ENCODE results near the gene HEATR1. TPM values are rescaled to one million over a fixed set of nuclear protein-coding genes. Genes with fewer than 3 reads are reported as not detected.

HEATR1 gene
- total and polyA plus RNA-seq, 2 donors = 7.1 to 17.7 TPM

DNA sequence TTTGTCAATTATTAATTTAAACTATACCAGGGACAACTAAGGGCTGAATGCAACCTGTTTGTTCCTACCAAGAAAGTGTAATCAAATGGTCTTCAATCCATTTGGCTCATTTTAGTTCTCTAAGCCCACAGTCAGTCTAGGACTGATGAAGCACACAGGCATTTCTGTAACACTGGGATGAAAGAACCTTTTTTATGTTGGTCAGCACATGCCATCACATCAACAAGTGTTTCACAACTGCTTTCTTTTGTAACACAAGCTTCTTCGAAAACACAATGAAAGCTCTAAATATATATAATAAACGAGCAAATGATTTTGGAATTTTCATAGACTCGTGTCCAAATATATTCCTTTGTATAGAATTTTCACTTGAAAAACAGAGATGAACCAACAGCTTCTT is 28.8 kb downstream of the HEATR1 start:
- H3K9me3 ChIP-seq (ENCODE audit: control insufficient read depth in 2 of 2, insufficient read depth in 1 of 2, low read length in 1 of 2) = no peaks in the 10 kb centered on the region
- no peaks in the 10 kb centered on the region for H3K27me3 ChIP-seq (ENCODE audit: control insufficient read depth in 2 of 2, insufficient read depth in 1 of 2, low read length in 1 of 2)
- no peak overlapping the region for H3K27ac ChIP-seq (ENCODE audit: low read depth in 1 of 2, low read length in 1 of 2)
- H3K36me3 ChIP-seq (ENCODE audit: control insufficient read depth in 2 of 2, insufficient read depth in 2 of 2, low read length in 1 of 2) = peaks cover 10 to 56% of the 10 kb centered on the region in 2 donors
- H3K4me1 ChIP-seq (ENCODE audit: control insufficient read depth in 2 of 2, insufficient read depth in 2 of 2, low read length in 2 of 2) = no peaks in the 10 kb centered on the region
- no peak overlapping the region for H3K4me3 ChIP-seq (ENCODE audit: low read length in 2 of 2)
- WGBS = 98% methylated on average over 3 of the region's 3 CpGs
- DNase-seq (ENCODE audit: low read depth in 6 of 9, low spot score in 9 of 9) = no peak

DNA sequence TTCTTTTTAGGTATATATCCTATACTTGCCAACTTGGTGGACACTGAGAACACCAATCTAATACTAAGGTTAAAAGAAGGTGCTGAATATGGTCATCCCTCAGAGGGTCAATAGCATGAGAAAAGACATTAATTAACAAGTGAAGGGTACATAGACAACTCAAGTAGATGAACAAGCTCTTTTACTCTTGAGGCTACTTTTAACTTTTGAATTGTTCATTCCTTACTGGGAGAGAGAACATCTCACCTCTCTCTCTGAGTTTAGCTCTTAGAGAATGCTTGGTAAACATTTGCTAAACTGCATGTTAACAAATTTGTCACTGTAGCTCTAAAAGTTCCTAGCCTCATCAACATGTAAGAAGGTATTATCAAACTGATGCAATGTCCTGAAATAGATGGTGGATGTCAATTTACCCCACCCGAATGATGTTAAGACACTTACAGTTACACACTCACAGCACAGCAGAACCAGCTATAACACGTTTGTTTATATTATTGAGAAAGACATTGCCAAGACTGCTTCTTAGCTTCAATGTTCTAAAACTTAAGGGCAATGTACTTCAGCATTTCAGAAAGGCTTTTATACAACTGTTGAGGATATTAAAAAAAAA is 35.9 kb downstream of the HEATR1 start:
- WGBS = 96% methylated on average over 2 of the region's 2 CpGs
- Histone ChIP-seq H3K36me3 (ENCODE audit: control insufficient read depth in 2 of 2, insufficient read depth in 2 of 2, low read length in 1 of 2) (peaks cover 29 to 71% of the 10 kb centered on the region in 2 donors), H3K9me3 (ENCODE audit: control insufficient read depth in 2 of 2, insufficient read depth in 1 of 2, low read length in 1 of 2) (no peaks in the 10 kb centered on the region), H3K27me3 (ENCODE audit: control insufficient read depth in 2 of 2, insufficient read depth in 1 of 2, low read length in 1 of 2) (no peaks in the 10 kb centered on the region), H3K4me3 (ENCODE audit: low read length in 2 of 2) (no peak overlapping the region), H3K4me1 (ENCODE audit: control insufficient read depth in 2 of 2, insufficient read depth in 2 of 2, low read length in 2 of 2) (no peaks in the 10 kb centered on the region), H3K27ac (ENCODE audit: low read depth in 1 of 2, low read length in 1 of 2) (no peak overlapping the region)
- DNase-seq (ENCODE audit: low read depth in 6 of 9, low spot score in 9 of 9) = no peak

DNA sequence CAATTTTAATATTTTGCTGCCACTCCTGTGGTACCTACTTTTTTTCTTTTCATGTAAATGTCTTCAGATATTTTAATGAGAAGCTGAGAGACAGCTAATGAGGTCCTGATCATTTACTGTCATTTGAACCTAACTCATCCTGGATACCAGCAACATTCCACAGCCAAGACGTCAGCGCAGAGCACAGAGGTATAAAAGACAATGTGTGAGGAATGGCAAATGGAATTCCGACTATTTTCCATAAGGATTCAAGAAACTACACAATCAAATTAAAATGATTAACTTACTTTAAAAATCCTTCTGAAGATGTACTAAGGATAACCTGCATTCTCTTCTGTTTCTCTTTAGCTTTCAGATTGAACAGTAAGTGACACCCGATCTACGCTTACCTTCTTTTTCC is 38.8 kb downstream of the HEATR1 start:
- Histone ChIP-seq H3K27ac (ENCODE audit: low read depth in 1 of 2, low read length in 1 of 2) (no peak overlapping the region), H3K9me3 (ENCODE audit: control insufficient read depth in 2 of 2, insufficient read depth in 1 of 2, low read length in 1 of 2) (no peaks in the 10 kb centered on the region), H3K27me3 (ENCODE audit: control insufficient read depth in 2 of 2, insufficient read depth in 1 of 2, low read length in 1 of 2) (no peaks in the 10 kb centered on the region), H3K36me3 (ENCODE audit: control insufficient read depth in 2 of 2, insufficient read depth in 2 of 2, low read length in 1 of 2) (peaks cover 26 to 60% of the 10 kb centered on the region in 2 donors), H3K4me1 (ENCODE audit: control insufficient read depth in 2 of 2, insufficient read depth in 2 of 2, low read length in 2 of 2) (no peaks in the 10 kb centered on the region), H3K4me3 (ENCODE audit: low read length in 2 of 2) (no peak overlapping the region)
- DNase-seq (ENCODE audit: low read depth in 6 of 9, low spot score in 9 of 9) = no peak
- 97% methylated on average over 5 of the region's 5 CpGs for WGBS

DNA sequence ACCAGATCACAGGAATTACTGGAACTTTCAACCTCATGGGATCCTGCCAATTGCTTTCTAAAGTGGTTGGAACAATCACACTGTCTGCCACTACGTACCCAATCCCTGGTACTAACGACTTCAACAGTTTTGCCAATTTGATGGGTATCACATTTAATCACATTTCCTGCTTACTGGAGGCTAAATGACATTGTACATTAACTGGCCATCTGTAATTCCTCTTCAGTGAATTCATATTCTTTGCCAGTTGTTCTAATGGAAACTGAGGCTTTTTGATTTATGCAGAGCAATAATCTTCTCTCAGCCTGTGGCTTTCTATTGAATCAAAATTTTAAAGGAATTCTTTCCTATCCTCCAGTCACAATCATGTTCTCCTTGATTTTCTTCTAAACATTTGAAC is 42.3 kb downstream of the HEATR1 start:
- WGBS = over 99% methylated on average over 2 of the region's 2 CpGs

DNA sequence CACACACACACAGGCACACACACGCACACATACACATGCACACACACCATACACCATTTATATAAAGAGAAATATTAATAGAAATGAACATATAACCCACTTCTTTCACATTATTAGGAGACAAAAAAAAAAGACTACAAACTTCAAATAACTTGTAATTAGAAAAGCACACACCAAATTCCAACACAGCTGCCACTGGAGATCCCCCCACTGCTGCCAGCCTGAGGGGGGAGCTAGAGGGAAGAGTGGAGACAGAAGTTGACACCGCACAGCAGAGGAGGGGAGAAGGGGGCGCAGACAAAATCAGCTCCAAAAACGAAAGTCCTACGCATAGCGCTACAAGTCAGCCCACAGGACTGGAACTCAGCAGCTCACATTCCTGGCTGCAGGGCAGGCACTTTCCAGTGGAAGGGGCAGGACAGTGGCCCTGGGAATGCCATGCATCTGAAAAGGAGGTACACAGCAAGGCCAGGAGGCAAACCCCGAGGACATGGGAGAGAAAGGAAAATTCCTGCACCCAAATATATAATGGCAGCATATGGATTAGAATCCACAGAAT is 44.0 kb downstream of the HEATR1 start:
- WGBS = 96% methylated on average over 7 of the region's 7 CpGs
- peaks cover 58 to 76% of the 10 kb centered on the region in 2 donors for H3K36me3 ChIP-seq (ENCODE audit: control insufficient read depth in 2 of 2, insufficient read depth in 2 of 2, low read length in 1 of 2)
- no peak overlapping the region for H3K4me3 ChIP-seq (ENCODE audit: low read length in 2 of 2)
- H3K9me3 ChIP-seq (ENCODE audit: control insufficient read depth in 2 of 2, insufficient read depth in 1 of 2, low read length in 1 of 2) = no peaks in the 10 kb centered on the region
- no peak overlapping the region for H3K27ac ChIP-seq (ENCODE audit: low read depth in 1 of 2, low read length in 1 of 2)
- H3K27me3 ChIP-seq (ENCODE audit: control insufficient read depth in 2 of 2, insufficient read depth in 1 of 2, low read length in 1 of 2) = no peaks in the 10 kb centered on the region
- H3K4me1 ChIP-seq (ENCODE audit: control insufficient read depth in 2 of 2, insufficient read depth in 2 of 2, low read length in 2 of 2) = no peaks in the 10 kb centered on the region
- DNase-seq (ENCODE audit: low read depth in 6 of 9, low spot score in 9 of 9) = no peak

More for the DNA sequence above, 42.3 kb downstream of the HEATR1 start:
- no peaks in the 10 kb centered on the region for H3K27me3 ChIP-seq (ENCODE audit: control insufficient read depth in 2 of 2, insufficient read depth in 1 of 2, low read length in 1 of 2)
- no peaks in the 10 kb centered on the region for H3K4me1 ChIP-seq (ENCODE audit: control insufficient read depth in 2 of 2, insufficient read depth in 2 of 2, low read length in 2 of 2)
- no peaks in the 10 kb centered on the region for H3K9me3 ChIP-seq (ENCODE audit: control insufficient read depth in 2 of 2, insufficient read depth in 1 of 2, low read length in 1 of 2)
- H3K4me3 ChIP-seq (ENCODE audit: low read length in 2 of 2) = no peak overlapping the region
- H3K27ac ChIP-seq (ENCODE audit: low read depth in 1 of 2, low read length in 1 of 2) = no peak overlapping the region
- H3K36me3 ChIP-seq (ENCODE audit: control insufficient read depth in 2 of 2, insufficient read depth in 2 of 2, low read length in 1 of 2) = peaks cover 57 to 75% of the 10 kb centered on the region in 2 donors
- no peak for DNase-seq (ENCODE audit: low read depth in 6 of 9, low spot score in 9 of 9)

DNA sequence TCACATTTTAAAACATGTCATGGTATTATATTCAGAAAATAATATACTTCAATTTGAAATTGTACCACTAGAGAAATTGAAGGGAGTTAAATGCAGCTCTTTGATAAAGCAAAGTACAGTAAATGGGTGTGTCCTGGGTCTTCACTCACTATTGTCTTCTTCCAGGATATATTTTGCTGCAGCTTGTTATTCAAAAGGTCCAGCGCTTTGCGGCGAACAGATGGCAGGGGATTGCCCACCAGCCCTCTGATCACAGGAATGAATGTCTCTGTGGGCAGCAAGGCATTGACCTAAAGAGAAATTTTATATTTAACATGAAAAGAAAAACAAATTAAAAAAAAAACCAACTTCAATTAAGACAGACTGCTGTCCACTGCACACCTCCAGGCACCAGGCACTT is 45.5 kb downstream of the HEATR1 start:
- Histone ChIP-seq H3K4me3 (ENCODE audit: low read length in 2 of 2) (no peak overlapping the region), H3K27ac (ENCODE audit: low read depth in 1 of 2, low read length in 1 of 2) (no peak overlapping the region), H3K36me3 (ENCODE audit: control insufficient read depth in 2 of 2, insufficient read depth in 2 of 2, low read length in 1 of 2) (peaks cover 54 to 71% of the 10 kb centered on the region in 2 donors), H3K9me3 (ENCODE audit: control insufficient read depth in 2 of 2, insufficient read depth in 1 of 2, low read length in 1 of 2) (no peaks in the 10 kb centered on the region), H3K27me3 (ENCODE audit: control insufficient read depth in 2 of 2, insufficient read depth in 1 of 2, low read length in 1 of 2) (no peaks in the 10 kb centered on the region), H3K4me1 (ENCODE audit: control insufficient read depth in 2 of 2, insufficient read depth in 2 of 2, low read length in 2 of 2) (no peaks in the 10 kb centered on the region)
- DNase-seq (ENCODE audit: low read depth in 6 of 9, low spot score in 9 of 9) = no peak
- 98% methylated on average over 3 of the region's 3 CpGs for WGBS

DNA sequence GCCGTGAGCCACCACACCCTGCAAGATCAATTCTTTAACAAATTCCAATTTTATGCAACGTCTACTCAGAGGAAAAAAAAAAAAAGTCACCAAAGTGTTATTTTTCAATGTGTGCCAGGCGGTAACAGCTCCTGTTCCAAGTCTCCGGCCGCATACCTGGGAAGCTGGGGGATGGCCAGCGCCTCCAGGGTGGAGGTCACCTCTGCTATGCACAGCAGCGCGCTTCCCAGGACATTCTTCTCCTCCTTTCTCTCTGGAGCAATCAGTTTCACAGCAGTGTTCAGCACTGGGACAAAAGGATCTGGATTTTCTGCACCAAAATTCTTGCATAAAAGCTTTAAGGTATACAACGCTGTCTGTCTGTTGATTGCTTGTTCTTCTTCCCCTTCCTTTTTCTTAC is 46.2 kb downstream of the HEATR1 start:
- no peaks in the 10 kb centered on the region for H3K4me1 ChIP-seq (ENCODE audit: control insufficient read depth in 2 of 2, insufficient read depth in 2 of 2, low read length in 2 of 2)
- no peaks in the 10 kb centered on the region for H3K9me3 ChIP-seq (ENCODE audit: control insufficient read depth in 2 of 2, insufficient read depth in 1 of 2, low read length in 1 of 2)
- H3K36me3 ChIP-seq (ENCODE audit: control insufficient read depth in 2 of 2, insufficient read depth in 2 of 2, low read length in 1 of 2) = peaks cover 55 to 75% of the 10 kb centered on the region in 2 donors
- DNase-seq (ENCODE audit: low read depth in 6 of 9, low spot score in 9 of 9) = no peak
- no peak overlapping the region for H3K27ac ChIP-seq (ENCODE audit: low read depth in 1 of 2, low read length in 1 of 2)
- H3K4me3 ChIP-seq (ENCODE audit: low read length in 2 of 2) = no peak overlapping the region
- no peaks in the 10 kb centered on the region for H3K27me3 ChIP-seq (ENCODE audit: control insufficient read depth in 2 of 2, insufficient read depth in 1 of 2, low read length in 1 of 2)
- 97% methylated on average over 9 of the region's 9 CpGs for WGBS

DNA sequence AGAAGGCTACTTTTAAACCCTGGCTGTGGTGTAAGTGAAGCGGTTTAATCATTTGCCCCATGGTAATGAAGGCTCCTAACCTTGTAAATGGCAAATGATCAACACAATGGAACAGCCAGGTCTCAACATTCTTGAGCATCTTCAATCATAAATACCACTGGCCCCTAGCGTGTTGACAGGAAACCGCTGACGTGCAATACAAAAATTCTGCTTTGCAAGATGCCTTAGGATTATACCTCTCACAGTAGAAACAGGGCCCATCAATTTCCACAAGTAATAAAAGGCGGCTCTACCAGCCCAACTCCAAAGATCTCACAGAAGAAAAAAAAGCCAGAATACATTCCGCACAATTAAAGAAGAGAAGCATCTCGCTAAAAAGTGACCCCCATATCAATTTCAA is 47.7 kb downstream of the HEATR1 start:
- Histone ChIP-seq H3K9me3 (ENCODE audit: control insufficient read depth in 2 of 2, insufficient read depth in 1 of 2, low read length in 1 of 2) (no peaks in the 10 kb centered on the region), H3K4me1 (ENCODE audit: control insufficient read depth in 2 of 2, insufficient read depth in 2 of 2, low read length in 2 of 2) (no peaks in the 10 kb centered on the region), H3K27me3 (ENCODE audit: control insufficient read depth in 2 of 2, insufficient read depth in 1 of 2, low read length in 1 of 2) (no peaks in the 10 kb centered on the region), H3K27ac (ENCODE audit: low read depth in 1 of 2, low read length in 1 of 2) (no peak overlapping the region), H3K4me3 (ENCODE audit: low read length in 2 of 2) (no peak overlapping the region), H3K36me3 (ENCODE audit: control insufficient read depth in 2 of 2, insufficient read depth in 2 of 2, low read length in 1 of 2) (peaks cover 55 to 84% of the 10 kb centered on the region in 2 donors)
- no peak for DNase-seq (ENCODE audit: low read depth in 6 of 9, low spot score in 9 of 9)
- WGBS = 91% methylated on average over 7 of the region's 7 CpGs

DNA sequence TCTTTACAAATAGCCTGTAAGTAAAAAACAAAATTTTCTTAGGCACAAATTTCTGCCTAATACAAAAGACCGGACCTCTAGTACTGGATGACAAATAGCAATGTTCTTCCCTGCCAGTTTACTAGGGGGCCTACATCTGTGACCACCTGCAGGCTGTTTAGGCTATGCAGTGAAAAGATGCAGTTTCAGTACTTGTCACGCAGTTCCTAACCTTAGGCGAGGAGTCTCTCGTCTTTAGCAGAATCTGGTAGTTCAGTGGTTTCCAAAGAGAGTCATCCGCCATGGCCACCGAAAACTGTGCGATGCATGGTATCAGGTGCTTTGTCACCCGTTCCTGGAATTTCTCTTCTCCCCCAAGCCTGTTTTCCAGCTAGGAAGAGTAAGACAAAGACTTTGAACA is 50.9 kb downstream of the HEATR1 start:
- WGBS = 85% methylated on average over 8 of the region's 8 CpGs
- no peak overlapping the region for H3K4me3 ChIP-seq (ENCODE audit: low read length in 2 of 2)
- H3K27me3 ChIP-seq (ENCODE audit: control insufficient read depth in 2 of 2, insufficient read depth in 1 of 2, low read length in 1 of 2) = no peaks in the 10 kb centered on the region
- no peak for DNase-seq (ENCODE audit: low read depth in 6 of 9, low spot score in 9 of 9)
- no peaks in the 10 kb centered on the region for H3K4me1 ChIP-seq (ENCODE audit: control insufficient read depth in 2 of 2, insufficient read depth in 2 of 2, low read length in 2 of 2)
- no peaks in the 10 kb centered on the region for H3K9me3 ChIP-seq (ENCODE audit: control insufficient read depth in 2 of 2, insufficient read depth in 1 of 2, low read length in 1 of 2)
- H3K27ac ChIP-seq (ENCODE audit: low read depth in 1 of 2, low read length in 1 of 2) = no peak overlapping the region
- H3K36me3 ChIP-seq (ENCODE audit: control insufficient read depth in 2 of 2, insufficient read depth in 2 of 2, low read length in 1 of 2) = peaks cover 55 to 92% of the 10 kb centered on the region in 2 donors
